Endothelial cell of umbilical vein (primary cell): Measurements from ENCODE around the gene COX8A. TPM values are rescaled to one million over a fixed set of nuclear protein-coding genes. Genes with fewer than 3 reads are reported as not detected.

Source experiments
- BruUV-seq: library from RNA; stranded (reverse); fragments of 400-500 nt; replicated peaks from 2 replicates; lab custom pipeline; 2021; lab: Mats Ljungman, UMichigan
- CTCF ChIA-PET: fragments of 300-600, 350-600 bp; sonication (Branson Sonifier 250); formaldehyde crosslinking; loops from one replicate; lab custom pipeline; 2021; ENCODE audit warnings: antibody characterized with exemption, inconsistent platforms; lab: Charles Lee
- POLR2A ChIA-PET: fragments of 300-600, 350-600 bp; sonication (Branson Sonifier 250); formaldehyde crosslinking; loops from one replicate; lab custom pipeline; 2021; ENCODE audit warnings: antibody characterized with exemption, inconsistent platforms; lab: Charles Lee
- DNase-seq: peaks from one replicate; pipeline ENCODE4 v3.0.0-alpha.2; 2011; ENCODE audit warnings: low read depth, low spot score
- FAIRE-seq: peaks from 2 replicates; lab custom pipeline; 2011; peaks lifted over from hg19 to GRCh38; lab: Jason Lieb, UNC
- H2AFZ ChIP-seq: 2 replicates; pipeline ENCODE4 v1.6.0; 2012; ENCODE audit warnings: low read depth, low read length, control low read depth, inconsistent platforms
- H3K27ac ChIP-seq: 2 replicates; pipeline ENCODE4 v1.5.1; 2011; ENCODE audit warnings: low read depth, mild to moderate bottlenecking, control low read depth, low read length, moderate library complexity; ENCODE audit not compliant: insufficient read depth
- H3K27me3 ChIP-seq, 2 experiments: 2 replicates each; pipeline versions ENCODE4 v1.6.0 to v1.6.1; 2011; ENCODE audit warnings: low read length in 2 of 2, mixed read lengths in 1 of 2; ENCODE audit not compliant: control insufficient read depth in 2 of 2, insufficient read depth in 2 of 2
- H3K36me3 ChIP-seq, 2 experiments: 2 replicates in 1 of 2; 3 replicates in 1 of 2; pipeline ENCODE4 v1.5.1; 2011; ENCODE audit warnings: low read length in 2 of 2, mild to moderate bottlenecking in 1 of 2, moderate library complexity in 1 of 2; ENCODE audit not compliant: control insufficient read depth in 2 of 2, insufficient read depth in 2 of 2; ENCODE audit errors: extremely low read depth in 1 of 2
- H3K4me1 ChIP-seq: 3 replicates; pipeline ENCODE4 v1.5.1; 2011; ENCODE audit warnings: mild to moderate bottlenecking, low read length; ENCODE audit not compliant: control insufficient read depth, insufficient read depth; ENCODE audit errors: extremely low read depth
- H3K4me2 ChIP-seq: 2 replicates; pipeline ENCODE4 v1.6.1; 2011; ENCODE audit warnings: low read length, control low read depth, mixed read lengths; ENCODE audit not compliant: insufficient read depth
- H3K4me3 ChIP-seq, 3 experiments: fragments of 200-600 bp in 1 of 3; sonication (generic), shearing (Covaris generic) in 1 of 3; replicated peaks in 1 of 3; 2 replicates each; pipeline ENCODE4 v1.5.1; 2011 to 2016; ENCODE audit warnings: control low read depth in 3 of 3, low read length in 3 of 3, mild to moderate bottlenecking in 2 of 3, inconsistent platforms in 1 of 3, low read depth in 1 of 3, moderate library complexity in 1 of 3; ENCODE audit not compliant: insufficient read depth in 1 of 3
- H3K79me2 ChIP-seq: 2 replicates; pipeline ENCODE4 v1.6.0; 2012; ENCODE audit warnings: low read length, inconsistent platforms; ENCODE audit not compliant: control insufficient read depth, insufficient read depth
- H3K9ac ChIP-seq: replicated peaks from 2 replicates; pipeline ENCODE3; 2011; ENCODE audit warnings: low read length, control low read depth; ENCODE audit not compliant: insufficient read depth; ENCODE audit errors: extremely low read depth
- H3K9me1 ChIP-seq: replicated peaks from 3 replicates; pipeline ENCODE4 v1.6.0; 2011; ENCODE audit warnings: mild to moderate bottlenecking, low read length; ENCODE audit not compliant: control insufficient read depth, insufficient read depth; ENCODE audit errors: extremely low read depth
- H3K9me3 ChIP-seq: replicated peaks from 2 replicates; pipeline ENCODE4 v1.5.1; 2012; ENCODE audit warnings: low read length, inconsistent platforms; ENCODE audit not compliant: control insufficient read depth, insufficient read depth
- H4K20me1 ChIP-seq: replicated peaks from 2 replicates; pipeline ENCODE3; 2011; ENCODE audit warnings: mild to moderate bottlenecking, low read length; ENCODE audit not compliant: control insufficient read depth, insufficient read depth; ENCODE audit errors: extremely low read depth
- EZH2 ChIP-seq: IDR thresholded peaks from 2 replicates; pipeline ENCODE4 v1.6.1; 2012; ENCODE audit warnings: borderline replicate concordance, low read depth, mild to moderate bottlenecking, moderate library complexity, low read length, inconsistent platforms; ENCODE audit not compliant: severe bottlenecking
- POLR2A ChIP-seq: IDR thresholded peaks from 2 replicates; pipeline ENCODE4 v1.6.1; 2012; ENCODE audit warnings: low read depth, mild to moderate bottlenecking, control low read depth, low read length
- POLR2AphosphoS5 ChIP-seq: IDR thresholded peaks from 2 replicates; pipeline ENCODE4 v1.6.1; 2012; ENCODE audit warnings: low read depth, mild to moderate bottlenecking, control low read depth, low read length, moderate library complexity; ENCODE audit not compliant: insufficient read depth
- dilution Hi-C: fragments of 300-500 bp; cut with MboI; formaldehyde crosslinking; loops from one replicate; pipeline ENCODE4 v1.15.0; 2019; ENCODE audit warnings: low sequenced_read_pairs; ENCODE audit not compliant: extremely low pct_ligation_motif_present
- intact Hi-C: fragments of 100-400 bp; cut with micrococcal nuclease; formaldehyde crosslinking; loops from one replicate; pipeline ENCODE4 v1.10.0; 2022
- polyA plus RNA-seq, 4 experiments: library from polyadenylated mRNA; depleted of rRNA in 3 of 4; stranded (reverse) in 3 of 4; unstranded in 1 of 4; fragments of >200 nt; gene quantifications; 2 replicates each; pipeline versions ENCODE4 v1.2.1 to v1.2.3, GENCODE V29; 2011 to 2012; ENCODE audit warnings: missing spikeins in 1 of 4
- total RNA-seq: library from RNA; stranded (reverse); gene quantifications from 2 replicates; pipeline ENCODE4 v1.2.3, GENCODE V29; 2021
- TF ChIP-seq, protein P1 (sequence below), 2 donors: IDR thresholded peaks; 1 replicate in 1 of 2; 2 replicates in 1 of 2; pipeline ENCODE4 v1.5.1; 2011; ENCODE audit warnings: low read length in 2 of 2, mild to moderate bottlenecking in 2 of 2, moderate library complexity in 2 of 2, control low read depth in 1 of 2, inconsistent platforms in 1 of 2, low read depth in 1 of 2; ENCODE audit not compliant: insufficient read depth in 1 of 2; ENCODE audit errors: extremely low read depth in 1 of 2

Gene COX8A
- total and polyA plus RNA-seq, 2 donors (not counting 3 experiments of a cell fraction or from before 2014, with no cell fraction given) = 339 to 930 TPM

DNA sequence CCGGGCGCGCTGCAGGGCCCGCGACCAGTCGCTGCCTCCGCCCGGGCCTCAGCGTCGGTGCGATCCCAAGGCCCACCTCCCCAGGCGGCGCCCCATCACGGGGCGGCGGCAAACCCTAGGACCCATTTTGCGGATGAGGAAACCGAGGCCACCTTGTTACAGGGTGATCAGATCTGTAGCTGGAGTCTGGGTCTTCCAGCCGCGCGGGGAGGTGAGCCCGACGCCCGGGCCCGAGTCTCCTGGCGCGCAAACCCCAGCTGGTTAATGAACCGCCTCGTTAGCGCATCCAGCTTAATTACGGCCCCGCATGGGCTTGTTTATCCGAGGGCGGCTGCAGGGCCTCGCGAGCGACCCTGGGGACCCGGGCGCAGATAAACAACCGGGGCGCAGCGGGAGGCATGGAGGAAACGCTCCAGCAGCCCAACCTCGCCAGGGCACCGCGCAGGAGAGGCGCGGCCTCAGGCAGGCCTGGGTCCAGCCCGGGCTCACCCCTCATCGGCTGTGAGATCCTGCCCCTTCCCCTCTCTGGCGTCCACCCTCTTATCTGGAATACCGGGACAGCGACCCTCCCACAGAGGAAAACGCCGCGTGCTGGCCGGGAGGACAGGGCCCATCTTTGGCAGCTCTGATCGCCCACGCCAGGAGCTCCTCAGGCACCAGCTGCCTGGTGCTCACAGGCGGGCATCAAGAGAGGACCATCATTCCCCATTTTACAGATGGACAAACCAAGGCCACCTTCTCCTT lies 26.5 kb downstream of the COX8A start:
- BruUV-seq = no TSS peak
- Histone ChIP-seq H3K4me3 (peak overlapping the region in 1 of 3 experiments; percentile 11), H3K27ac (no peak overlapping the region), H3K9me1 (no peaks in the 10 kb centered on the region), H2AFZ (no peak overlapping the region), H3K27me3 (no peaks in the 10 kb centered on the region), H3K4me2 (peak overlapping the region; percentile 32), H4K20me1 (no peaks in the 10 kb centered on the region), H3K79me2 (no peaks in the 10 kb centered on the region), H3K36me3 (peaks cover 0 to 21% of the 10 kb centered on the region in 2 experiments), H3K9ac (no peak overlapping the region), H3K4me1 (peaks cover 34% of the 10 kb centered on the region), H3K9me3 (no peaks in the 10 kb centered on the region)
- FAIRE-seq (no peak), DNase-seq (no peak)
- TF ChIP-seq EZH2 (no peak), POLR2AphosphoS5 (peak; percentile 39), POLR2A (no peak)
- TF ChIP-seq, protein P1, sequence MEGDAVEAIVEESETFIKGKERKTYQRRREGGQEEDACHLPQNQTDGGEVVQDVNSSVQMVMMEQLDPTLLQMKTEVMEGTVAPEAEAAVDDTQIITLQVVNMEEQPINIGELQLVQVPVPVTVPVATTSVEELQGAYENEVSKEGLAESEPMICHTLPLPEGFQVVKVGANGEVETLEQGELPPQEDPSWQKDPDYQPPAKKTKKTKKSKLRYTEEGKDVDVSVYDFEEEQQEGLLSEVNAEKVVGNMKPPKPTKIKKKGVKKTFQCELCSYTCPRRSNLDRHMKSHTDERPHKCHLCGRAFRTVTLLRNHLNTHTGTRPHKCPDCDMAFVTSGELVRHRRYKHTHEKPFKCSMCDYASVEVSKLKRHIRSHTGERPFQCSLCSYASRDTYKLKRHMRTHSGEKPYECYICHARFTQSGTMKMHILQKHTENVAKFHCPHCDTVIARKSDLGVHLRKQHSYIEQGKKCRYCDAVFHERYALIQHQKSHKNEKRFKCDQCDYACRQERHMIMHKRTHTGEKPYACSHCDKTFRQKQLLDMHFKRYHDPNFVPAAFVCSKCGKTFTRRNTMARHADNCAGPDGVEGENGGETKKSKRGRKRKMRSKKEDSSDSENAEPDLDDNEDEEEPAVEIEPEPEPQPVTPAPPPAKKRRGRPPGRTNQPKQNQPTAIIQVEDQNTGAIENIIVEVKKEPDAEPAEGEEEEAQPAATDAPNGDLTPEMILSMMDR (IDR thresholded peaks at IDR 0.05; ENCODE audit: extremely low read depth in 1 of 2, insufficient read depth in 1 of 2, low read depth in 1 of 2, low read length in 2 of 2) = no peak
- POLR2A ChIA-PET = interaction anchor here (0.8 to 1.1 kb wide), 2 partner anchors 184 to 331 kb away, joined by 3 read pairs; partner anchors contain the start of gene STIP1
- CTCF ChIA-PET = interaction anchor here (0.9 to 4.9 kb wide), 31 partner anchors 10 to 354 kb away, joined by 3 to 162 read pairs (median 5); partner anchors contain the start of genes COX8A, ESRRA, MACROD1 and STIP1
- dilution Hi-C loops = no loop called here
- intact Hi-C loops = loop anchor here (1.0 to 2.0 kb wide), 2 partner anchors 147 to 240 kb away; partner anchors contain the start of gene FKBP2
